HG02973 (cell line): ENCODE results near the gene WFDC13.
"Not testable (repeated sequence)": the region's sequence is repeated elsewhere in the genome, so short reads cannot be mapped to it uniquely, and the experiment has no call there.

Experiments
- ATAC-seq: cut with Tn5 transposase; IDR thresholded peaks from one replicate; pipeline ENCODE4 v1.9.1; 2021; ENCODE audit warnings: moderate library complexity; ENCODE audit not compliant: unreplicated experiment

The WFDC13 gene, protein sequence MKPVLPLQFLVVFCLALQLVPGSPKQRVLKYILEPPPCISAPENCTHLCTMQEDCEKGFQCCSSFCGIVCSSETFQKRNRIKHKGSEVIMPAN

DNA sequence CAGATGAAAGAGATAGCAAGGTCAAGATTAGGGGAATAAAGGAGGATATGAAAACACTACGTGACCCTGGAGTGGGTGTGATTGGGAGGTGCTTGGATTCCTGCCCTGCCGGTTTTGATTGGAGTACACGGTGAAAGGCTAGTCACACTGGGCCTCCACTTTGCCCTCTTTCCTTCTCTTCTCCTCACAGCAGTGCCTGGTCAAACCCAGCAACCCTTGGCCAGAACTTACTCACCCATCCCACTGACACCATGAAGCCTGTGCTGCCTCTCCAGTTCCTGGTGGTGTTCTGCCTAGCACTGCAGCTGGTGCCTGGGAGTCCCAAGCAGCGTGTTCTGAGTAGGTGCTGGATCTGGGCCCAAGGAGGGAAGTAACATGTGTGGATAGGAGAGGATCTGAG, at the start of gene WFDC13:
TSS of gene WFDC13 (plus strand) at position 166 of the 400 bp plus-strand sequence. CDS start at position 252, 86 bp downstream.
- ATAC-seq, result no peak

- not testable (repeated sequence) for ATAC-seq
Observed at GRCh38 chr20:45657038-45657437, 44.8 kb upstream of the WFDC13 start.

GRCh38 chr20:45670139-45670538, 31.7 kb upstream of the WFDC13 start, which contains the start of gene WFDC11:
Gene WFDC11 (minus strand): TSS chr20:45670239. CDS start chr20:45650600, 19,639 bp downstream.
- no peak for ATAC-seq

DNA sequence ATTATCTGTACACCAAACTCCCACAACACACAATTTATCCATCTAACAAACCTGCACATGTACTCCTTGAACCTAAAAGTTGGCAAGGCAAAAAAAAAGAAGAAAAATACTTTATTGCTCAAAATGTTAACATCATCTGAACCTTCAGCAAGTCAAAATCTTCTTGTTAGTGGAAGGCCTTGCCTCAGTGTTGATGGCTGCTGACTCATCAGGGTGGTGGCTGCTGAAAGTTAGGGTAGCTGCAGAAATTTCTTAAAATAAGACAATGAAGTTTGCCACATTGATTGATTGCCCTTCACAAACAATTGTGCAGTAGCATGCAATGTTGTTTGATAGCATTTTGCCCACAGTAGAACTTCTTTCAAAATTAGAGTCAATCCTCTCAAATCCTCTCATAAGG, 29.1 kb upstream of the WFDC13 start:
- no peak for ATAC-seq

DNA sequence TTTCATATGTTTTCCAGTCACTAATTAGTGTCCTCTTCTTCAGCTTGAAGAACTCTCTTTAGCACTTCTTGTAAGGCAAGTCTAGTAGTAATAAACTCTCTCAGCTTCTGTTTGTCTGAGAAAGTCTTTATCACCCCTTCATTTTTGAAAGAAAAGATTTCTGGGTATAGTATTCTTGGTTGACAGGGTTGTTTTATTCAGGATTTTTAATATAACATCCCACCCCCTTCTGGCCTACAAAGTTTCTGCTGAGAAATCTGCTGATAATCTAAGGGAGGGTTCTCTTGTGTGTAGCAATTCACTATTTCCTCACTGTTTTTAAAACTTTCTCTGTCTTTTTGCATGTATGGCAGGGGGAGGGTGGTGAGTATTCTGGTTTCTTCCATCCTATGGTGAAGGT, 22.2 kb upstream of the WFDC13 start:
- ATAC-seq, result no peak

- ATAC-seq, result no peak
Observed at GRCh38 chr20:45685896-45686295, 15.9 kb upstream of the WFDC13 start.

DNA sequence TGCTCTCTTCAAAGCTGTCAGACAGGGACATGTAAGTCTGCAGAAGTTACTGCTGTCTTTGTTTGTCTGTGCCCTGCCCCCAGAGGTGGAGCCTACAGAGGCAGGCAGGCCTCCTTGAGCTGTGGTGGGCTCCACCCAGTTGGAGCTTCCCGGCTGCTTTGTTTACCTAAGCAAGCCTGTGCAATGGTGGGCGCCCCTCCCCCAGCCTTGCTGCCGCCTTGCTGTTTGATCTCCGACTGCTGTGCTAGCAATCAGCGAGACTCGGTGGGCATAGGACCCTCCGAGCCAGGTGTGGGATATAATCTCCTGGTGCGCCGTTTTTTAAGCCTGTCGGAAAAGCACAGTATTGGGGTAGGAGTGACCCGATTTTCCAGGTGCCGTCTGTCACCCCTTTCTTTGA, 8.5 kb upstream of the WFDC13 start:
- not testable (repeated sequence) for ATAC-seq

- ATAC-seq, result no peak
Observed at GRCh38 chr20:45695496-45695895, 6.3 kb upstream of the WFDC13 start.

- ATAC-seq, result no peak
Observed at GRCh38 chr20:45701104-45701503, 734 bp upstream of the WFDC13 start.

DNA sequence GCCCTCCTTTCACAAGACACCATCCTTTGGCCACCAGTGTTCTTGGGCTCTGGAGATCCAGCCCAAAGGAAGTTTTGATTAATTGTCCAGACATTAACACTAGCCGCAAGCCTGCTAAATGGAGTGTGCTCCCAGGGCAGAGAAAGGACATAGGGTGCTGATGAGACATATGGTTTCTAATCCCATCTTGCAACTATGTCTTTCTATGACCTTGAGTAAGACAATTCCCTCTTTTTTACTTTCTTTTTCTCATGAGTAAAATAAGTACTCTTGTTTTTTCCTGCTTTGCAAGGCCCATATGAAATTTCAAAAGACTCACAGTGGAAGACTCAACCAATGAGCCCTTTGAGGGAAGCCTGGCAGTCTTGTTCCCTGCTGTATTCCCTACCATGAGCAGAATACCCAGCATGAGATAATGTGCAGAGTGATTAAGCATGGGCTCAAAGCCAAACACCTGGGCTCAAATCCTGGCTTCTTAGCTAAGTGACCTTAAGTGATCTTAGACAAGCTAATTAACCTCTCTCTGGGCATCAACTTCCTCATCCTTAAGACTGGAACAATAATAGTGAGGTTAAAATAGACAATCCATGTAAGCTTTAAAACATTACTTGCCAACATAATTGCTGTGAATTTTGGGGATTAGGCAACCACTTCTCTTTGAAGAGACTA, 3.3 kb downstream of the WFDC13 start, which contains the start of gene WFDC10B:
TSS of gene WFDC10B (minus strand) at position 51 of the 669 bp plus-strand sequence. CDS start 19,027 bp downstream, outside the sequence.
- ATAC-seq, result no peak

DNA sequence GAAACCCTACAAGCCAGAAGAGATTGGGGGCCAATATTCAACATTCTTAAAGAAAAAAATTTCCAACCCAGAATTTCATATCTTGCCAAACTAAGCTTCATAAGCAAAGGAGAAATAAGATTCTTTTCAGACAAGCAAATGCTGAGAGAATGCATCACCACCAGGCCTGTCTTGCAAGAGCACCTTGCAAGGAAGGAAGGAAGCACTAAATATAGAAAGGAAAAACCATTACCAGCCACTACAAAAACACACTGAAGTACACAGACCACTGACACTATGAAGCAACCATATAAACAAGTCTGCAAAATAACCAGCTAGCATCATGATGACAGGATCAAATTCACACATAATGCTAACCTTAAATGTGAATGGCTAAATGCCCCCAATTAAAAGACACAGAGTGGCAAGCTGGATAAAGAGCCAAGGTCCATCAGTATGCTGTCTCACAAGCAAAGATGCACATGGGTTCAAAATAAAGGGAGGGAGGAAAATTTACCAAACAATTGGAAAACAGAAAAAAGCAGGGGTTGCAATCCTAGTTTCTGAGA, 14.4 kb downstream of the WFDC13 start:
- ATAC-seq, result not testable (repeated sequence)

GRCh38 chr20:45722047-45722446, 20.2 kb downstream of the WFDC13 start, which contains the start of gene SPINT4:
Gene SPINT4 (plus strand): TSS chr20:45722347. CDS start chr20:45722368, 21 bp downstream.
- no peak for ATAC-seq

- no peak for ATAC-seq
Observed at GRCh38 chr20:45725134-45725533, 23.3 kb downstream of the WFDC13 start.

- no peak for ATAC-seq
Observed at GRCh38 chr20:45727044-45727443, 25.2 kb downstream of the WFDC13 start.

DNA sequence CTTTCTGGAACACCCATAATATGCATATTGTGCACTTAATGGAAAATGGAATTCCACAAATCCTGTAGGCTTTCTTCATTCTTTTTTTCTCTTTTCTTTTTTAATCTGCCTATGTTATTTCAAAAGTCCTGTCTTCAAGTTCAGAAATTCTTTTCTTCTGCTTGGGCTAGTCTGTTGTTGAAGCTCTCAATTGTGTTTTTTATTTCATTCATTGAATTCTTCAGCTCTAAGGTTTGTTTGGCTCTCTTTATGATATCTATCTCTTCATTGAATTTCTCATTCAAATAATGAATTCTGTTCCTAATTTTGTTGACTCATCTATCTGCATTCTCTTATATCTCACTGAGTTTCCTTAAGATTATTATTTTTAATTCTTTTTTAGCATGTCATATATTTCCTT, 30.4 kb downstream of the WFDC13 start:
- ATAC-seq, result no peak

DNA sequence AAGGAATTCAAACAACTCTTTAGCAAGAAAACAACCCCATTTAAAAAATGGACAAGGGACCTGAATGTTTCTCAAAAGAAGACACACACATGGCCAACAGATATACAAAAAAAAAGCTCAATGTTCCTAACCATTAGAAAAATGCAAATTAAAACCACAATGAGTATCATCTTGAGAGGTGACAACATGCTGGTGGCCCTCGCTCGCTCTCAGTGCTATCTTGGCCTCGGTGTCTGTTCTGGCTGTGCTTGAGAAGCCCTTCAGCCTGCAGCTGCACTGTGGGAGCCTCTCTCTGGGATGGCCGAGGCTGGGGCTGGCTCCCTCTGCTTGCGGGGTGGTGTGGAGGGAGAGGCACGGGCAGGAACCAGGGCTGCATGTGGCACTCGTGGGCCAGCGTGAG, 33.7 kb downstream of the WFDC13 start:
- no peak for ATAC-seq

- no peak for ATAC-seq
Observed at GRCh38 chr20:45735988-45736387, 34.1 kb downstream of the WFDC13 start.

- ATAC-seq, result no peak
Observed at GRCh38 chr20:45742596-45742995, 40.8 kb downstream of the WFDC13 start.

GRCh38 chr20:45745015-45745414, 43.2 kb downstream of the WFDC13 start:
- no peak for ATAC-seq

GRCh38 chr20:45751721-45752120, 49.9 kb downstream of the WFDC13 start:
- ATAC-seq, result no peak

- ATAC-seq, result no peak
Observed at GRCh38 chr20:45752746-45753145, 50.9 kb downstream of the WFDC13 start.

GRCh38 chr20:45758096-45758495, 56.3 kb downstream of the WFDC13 start:
- no peak for ATAC-seq
